Femur (tissue), 1 donor: ENCODE data around the gene DAAM1.

Experiments
- DNase-seq: peaks from one replicate; pipeline ENCODE4 v3.0.0-alpha.2; 2017

The DAAM1 gene

DNA sequence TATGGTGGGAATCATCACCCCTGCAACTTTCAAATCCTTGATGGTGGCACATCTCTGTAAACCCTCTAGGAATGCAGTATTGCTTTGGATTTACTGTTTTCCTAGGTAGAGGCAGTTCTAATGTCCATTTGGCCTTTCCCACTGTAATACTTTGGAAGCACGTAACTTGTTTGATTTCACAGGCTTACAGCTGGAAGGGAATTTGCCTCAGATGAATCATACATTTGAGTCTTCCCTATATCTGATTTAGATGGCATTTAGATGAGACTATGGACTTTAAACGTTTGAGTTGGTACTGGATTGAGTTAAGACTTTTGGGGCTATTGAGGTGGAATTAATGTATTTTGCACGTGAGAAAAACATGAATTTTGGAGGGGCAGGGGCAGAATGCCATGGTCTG, 35.9 kb downstream of the DAAM1 start:
- no peak for DNase-seq

DNA sequence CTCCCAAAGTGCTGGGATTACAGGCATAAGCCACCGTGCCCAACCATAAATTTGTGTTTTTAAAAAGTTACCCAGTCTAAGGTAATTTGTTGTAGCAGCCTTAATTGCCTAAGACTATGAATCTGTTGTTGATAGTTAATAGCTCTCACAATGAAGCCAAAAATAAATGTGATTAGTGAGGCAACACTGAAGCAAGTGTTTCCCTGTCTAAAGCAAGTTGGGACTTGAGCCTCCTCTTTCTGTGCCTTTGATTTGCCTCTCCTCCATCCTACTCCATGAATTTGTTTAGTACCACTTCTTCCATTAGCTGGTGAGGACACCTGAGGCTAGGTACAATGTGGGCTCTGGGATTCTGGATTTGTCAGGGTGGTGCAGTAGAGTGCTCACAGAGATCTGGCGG, 36.8 kb downstream of the DAAM1 start:
- DNase-seq: no peak

DNA sequence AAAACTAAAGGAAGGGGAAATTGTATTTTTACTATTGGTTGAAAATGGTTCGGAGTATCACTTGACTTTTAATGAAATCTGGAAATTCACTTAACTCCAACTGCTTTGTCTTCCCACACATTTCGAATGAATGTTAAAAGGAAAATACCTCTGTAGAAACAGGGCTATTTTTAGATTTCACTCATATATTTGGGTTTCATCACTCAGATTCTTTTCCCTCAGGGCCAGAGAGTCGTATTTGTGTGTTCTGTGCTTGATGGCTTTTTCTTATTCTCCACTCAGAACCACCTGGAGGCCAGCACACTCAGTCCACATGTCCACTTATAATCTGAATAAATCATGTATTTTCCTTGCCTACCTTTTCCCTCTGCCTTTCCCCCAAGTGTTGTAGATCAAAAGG, 40.0 kb downstream of the DAAM1 start:
- no peak for DNase-seq

DNA sequence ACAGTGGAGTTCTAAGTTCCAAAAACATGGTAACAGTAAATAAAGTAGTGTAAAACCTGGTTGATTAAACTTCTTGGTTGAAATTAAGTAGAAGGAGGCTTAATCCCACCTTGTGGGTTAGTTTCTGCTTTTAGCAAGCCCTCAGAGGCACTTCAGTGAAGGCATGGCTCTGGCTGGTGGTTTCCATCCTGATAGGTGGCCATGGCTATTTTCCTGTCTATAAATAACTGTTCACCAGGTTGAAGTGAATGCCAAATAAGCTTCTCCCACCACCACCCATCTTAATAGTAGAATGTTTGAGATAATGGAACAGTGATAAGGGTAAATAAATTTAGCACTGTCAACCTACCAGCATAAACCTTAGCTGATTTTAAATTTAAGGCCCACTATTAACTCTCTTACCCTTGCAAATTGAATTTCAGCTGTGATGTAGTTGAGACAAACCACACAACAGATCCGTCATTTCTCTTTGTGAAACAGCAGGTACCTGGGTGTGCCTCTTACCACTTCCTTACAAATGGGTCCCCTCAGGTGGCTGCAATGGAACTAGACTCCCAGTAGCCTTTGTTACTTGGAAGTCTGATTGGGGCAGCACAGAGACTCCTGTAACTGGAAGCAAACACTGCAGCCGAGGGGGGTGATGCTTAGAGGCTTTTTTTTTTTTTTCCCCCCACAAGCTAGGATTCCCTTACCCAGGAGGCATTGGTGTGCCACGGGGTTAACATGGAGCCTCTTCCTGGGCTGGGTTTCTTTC, 41.4 kb downstream of the DAAM1 start:
- no peak for DNase-seq

- DNase-seq: no peak
Observed at GRCh38 chr14:59236195-59236594, 47.7 kb downstream of the DAAM1 start.

- DNase-seq: no peak
Observed at GRCh38 chr14:59238216-59238615, 49.7 kb downstream of the DAAM1 start.

DNA sequence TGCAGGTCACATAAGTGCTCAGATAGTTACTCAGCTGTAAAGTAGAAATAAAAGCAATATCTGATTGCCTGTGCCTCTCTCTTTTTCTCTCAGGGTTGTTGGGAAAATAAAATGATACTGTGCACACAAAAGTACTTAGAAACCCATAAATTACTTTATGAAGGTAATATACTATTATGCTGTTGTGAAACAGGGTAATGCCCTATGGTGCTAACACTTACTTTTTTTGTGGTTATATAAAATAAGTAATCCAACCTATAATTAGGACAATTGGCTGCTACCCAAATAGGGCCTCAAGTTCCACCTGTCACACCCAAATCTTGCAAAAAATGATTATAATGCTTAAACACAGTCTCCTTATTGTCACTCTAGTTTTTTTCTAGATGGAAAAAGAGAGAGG, 50.6 kb downstream of the DAAM1 start:
- no peak for DNase-seq

DNA sequence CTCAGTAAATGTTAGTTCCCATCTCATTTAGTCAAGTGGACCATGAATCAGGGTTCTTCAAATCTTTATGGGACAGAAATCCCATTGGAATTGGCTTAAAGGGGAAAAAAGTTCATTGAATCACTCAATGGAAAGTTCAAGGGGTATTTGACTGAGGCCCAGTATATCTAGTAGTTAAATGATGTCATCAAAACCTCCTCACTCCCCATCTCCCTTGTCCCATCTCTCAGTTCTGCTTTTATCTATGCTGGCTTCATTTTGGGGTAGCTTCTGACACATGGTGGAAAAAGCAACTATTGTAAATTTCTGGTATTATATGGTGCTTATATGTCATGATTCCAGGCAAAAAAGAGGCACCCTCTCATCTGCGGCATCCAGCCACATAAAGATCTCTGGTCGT, 51.9 kb downstream of the DAAM1 start:
- DNase-seq: no peak

DNA sequence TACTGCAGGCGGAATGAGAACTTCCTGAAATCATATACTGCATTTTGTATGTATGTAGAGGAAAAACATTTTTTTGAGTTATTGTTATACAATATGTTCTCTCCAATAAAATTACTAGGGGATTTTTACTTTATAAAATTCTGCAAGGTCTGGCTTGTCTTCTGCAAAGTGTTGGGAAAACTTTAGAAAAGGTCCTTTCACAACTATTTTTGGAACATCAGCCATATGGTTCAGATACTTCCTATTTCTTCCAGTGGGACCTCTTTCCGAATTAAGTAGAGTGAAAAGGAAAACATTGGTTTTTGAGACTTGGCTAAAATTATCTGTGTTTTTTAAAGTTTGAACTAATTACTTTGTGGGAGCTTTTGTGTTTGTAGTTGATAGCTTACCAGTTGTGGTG, 52.7 kb downstream of the DAAM1 start:
- no peak for DNase-seq

DNA sequence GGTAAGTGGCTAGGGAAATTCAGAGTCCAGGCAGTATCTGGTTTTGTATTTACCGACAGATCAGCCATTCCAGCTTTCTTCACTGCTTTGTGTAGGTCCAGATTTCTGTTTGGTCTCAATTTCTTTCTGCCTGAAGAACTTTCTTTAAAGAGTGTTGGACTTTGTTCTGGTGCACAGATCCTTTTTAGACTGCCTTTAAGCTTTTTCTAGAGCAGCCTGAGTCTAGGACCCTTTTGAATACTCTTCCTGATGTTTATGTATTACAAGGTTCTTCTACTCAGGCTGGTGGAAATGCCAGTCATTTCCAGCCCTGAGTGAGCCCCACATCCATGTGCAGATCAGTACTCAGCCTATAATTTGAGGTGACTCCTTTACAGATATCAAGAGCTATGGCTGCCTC, 54.7 kb downstream of the DAAM1 start:
- no peak for DNase-seq

- no peak for DNase-seq
Observed at GRCh38 chr14:59244581-59244980, 56.1 kb downstream of the DAAM1 start.

DNA sequence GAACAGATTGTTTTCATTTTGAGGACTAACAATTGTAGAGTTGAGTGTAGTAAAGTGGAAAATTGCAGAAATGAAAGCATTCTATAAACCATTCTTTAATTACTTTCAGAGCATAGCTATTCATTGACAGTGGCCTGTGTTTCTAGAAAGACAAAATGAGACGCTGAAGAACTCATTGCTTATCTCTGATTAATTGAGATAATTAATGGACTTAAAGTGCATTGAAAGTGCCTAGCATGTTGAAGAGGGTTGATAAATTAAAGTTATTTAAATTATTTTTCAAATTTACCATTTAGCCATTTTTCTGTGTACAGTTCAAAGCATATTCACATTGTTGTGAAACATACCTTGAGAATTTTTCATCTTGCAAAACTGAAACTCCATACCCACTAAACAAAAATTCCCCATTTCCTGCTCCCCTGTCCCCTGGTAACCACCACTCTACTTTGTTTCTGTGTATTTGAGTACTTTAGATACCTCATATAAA, 57.4 kb downstream of the DAAM1 start:
- DNase-seq: no peak

DNA sequence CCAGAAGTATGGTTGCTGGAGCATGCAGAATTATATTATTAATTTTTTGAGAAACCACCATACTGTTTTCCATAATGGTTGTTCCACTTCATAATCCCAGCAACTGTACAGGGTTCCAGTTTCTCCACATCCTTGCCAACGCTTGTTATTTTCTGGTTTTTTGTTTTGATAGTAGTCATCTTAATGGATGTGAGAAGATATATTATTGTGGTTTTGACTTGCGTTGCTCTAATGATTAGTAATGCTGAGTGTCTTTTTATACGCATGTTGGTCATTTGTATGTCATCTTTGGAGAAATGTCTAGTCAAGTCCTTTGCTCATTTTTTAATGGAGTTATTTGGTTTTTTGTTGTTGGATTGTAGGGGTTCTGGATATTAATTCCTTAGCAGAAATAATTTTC, 58.1 kb downstream of the DAAM1 start:
- DNase-seq: no peak

GRCh38 chr14:59247801-59248584, 59.5 kb downstream of the DAAM1 start:
- DNase-seq: no peak

GRCh38 chr14:59249029-59249428, 60.6 kb downstream of the DAAM1 start:
- no peak for DNase-seq

GRCh38 chr14:59251811-59252771, 63.6 kb downstream of the DAAM1 start:
- DNase-seq: no peak

DNA sequence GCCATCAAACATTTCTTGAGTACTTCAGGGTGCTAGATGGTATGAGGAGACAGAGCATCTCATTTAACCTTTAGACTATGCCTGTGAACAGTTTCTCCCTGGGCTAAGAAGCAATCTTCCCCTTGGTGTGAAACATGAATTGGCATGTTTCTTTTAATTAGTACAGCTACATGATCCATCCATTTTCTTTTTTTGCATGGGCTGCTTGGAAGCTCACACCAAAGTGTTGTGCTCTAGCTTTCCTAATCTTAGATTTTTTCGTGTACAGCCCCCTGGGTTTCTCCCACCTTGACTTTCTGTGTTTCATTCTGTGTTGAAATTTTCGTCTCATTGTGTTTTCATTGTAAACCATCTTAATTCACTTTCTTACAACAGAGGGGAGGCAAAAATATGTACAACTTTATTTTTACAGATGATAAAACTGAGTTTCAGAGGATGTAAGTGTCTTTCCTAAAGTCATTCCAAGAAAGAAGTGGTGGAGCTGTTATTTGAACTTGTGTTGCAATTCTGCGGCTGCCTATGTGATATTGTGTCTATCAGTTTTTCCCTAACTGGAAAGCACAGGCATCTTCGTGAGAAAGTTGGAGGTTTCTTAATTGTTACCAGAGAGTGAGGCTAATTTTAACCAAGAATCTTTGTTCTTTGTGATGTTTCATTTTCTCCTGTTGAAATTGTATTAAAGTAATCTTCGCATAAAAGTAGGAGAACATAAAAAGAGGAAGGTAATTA, 64.5 kb downstream of the DAAM1 start:
- no peak for DNase-seq

GRCh38 chr14:59253527-59253926, 65.1 kb downstream of the DAAM1 start:
- no peak for DNase-seq

- peak; percentile 86 for DNase-seq
Observed at GRCh38 chr14:59254146-59254910, 65.9 kb downstream of the DAAM1 start.

GRCh38 chr14:59254911-59255545, 66.6 kb downstream of the DAAM1 start:
- DNase-seq: no peak

DNA sequence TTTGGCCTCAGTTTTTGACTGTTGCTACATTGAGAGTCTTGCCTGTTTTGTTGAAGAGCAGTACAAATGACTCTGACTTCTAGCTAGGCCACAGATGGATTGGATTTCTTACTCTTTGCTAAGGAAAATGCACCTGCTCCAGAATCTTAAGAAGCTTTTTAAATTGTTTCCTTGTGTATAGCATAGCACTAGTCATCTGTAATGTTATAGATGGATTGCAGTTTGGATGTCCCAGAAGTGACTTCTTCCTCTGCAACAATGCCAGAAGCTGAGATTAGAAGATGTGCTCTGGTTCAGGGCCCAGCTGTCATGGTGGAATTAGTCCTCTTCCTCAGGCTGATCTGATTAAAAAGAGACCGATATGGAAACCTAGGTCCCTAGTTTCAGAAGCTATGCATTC, 67.9 kb downstream of the DAAM1 start:
- no peak for DNase-seq
